Neutrophil (primary cell): ENCODE data around the gene SPARCL1.

Experiments
- H3K27ac ChIP-seq: fragments of 200-600 bp; sonication (generic); 2 replicates; pipeline ENCODE4 v1.5.1; 2016; ENCODE audit warnings: mild to moderate bottlenecking, moderate library complexity
- H3K27me3 ChIP-seq: fragments of 200-600 bp; sonication (generic); 2 replicates; pipeline ENCODE4 v1.6.0; 2016; ENCODE audit warnings: mild to moderate bottlenecking
- H3K36me3 ChIP-seq: fragments of 200-600 bp; sonication (generic); 2 replicates; pipeline ENCODE4 v1.5.1; 2017
- H3K4me1 ChIP-seq, 2 experiments: fragments of 200-600 bp in 1 of 2; sonication (generic) in 1 of 2; 1 replicate in 1 of 2; 2 replicates in 1 of 2; pipeline versions ENCODE4 v1.5.1 to v1.6.1; 2013 to 2016; ENCODE audit warnings: low read depth in 1 of 2, low read length in 1 of 2, mild to moderate bottlenecking in 1 of 2, moderate library complexity in 1 of 2; ENCODE audit not compliant: control insufficient read depth in 1 of 2, insufficient read depth in 1 of 2
- H3K4me3 ChIP-seq, 2 experiments: fragments of 200-600 bp in 1 of 2; sonication (generic) in 1 of 2; 1 replicate in 1 of 2; 2 replicates in 1 of 2; pipeline ENCODE4 v1.5.1; 2013 to 2016; ENCODE audit warnings: low read depth in 1 of 2, low read length in 1 of 2, mild to moderate bottlenecking in 1 of 2, moderate library complexity in 1 of 2
- H3K9me3 ChIP-seq: fragments of 200-600 bp; sonication (generic); 2 replicates; pipeline ENCODE4 v1.5.1; 2016
- TF ChIP-seq, protein P1 (sequence below): fragments of 200-600 bp; sonication (generic); IDR thresholded peaks from 2 replicates; pipeline ENCODE4 v1.5.1; 2016; ENCODE audit warnings: antibody characterized with exemption

Gene SPARCL1

GRCh38 chr4:87545052-87545451 lies 15.9 kb upstream of the SPARCL1 start:
- Histone ChIP-seq H3K27me3 (no peaks in the 10 kb centered on the region), H3K4me1 (no peaks in the 10 kb centered on the region), H3K36me3 (no peaks in the 10 kb centered on the region), H3K4me3 (no peak overlapping the region), H3K9me3 (no peaks in the 10 kb centered on the region), H3K27ac (no peak overlapping the region)
- TF ChIP-seq, protein P1, sequence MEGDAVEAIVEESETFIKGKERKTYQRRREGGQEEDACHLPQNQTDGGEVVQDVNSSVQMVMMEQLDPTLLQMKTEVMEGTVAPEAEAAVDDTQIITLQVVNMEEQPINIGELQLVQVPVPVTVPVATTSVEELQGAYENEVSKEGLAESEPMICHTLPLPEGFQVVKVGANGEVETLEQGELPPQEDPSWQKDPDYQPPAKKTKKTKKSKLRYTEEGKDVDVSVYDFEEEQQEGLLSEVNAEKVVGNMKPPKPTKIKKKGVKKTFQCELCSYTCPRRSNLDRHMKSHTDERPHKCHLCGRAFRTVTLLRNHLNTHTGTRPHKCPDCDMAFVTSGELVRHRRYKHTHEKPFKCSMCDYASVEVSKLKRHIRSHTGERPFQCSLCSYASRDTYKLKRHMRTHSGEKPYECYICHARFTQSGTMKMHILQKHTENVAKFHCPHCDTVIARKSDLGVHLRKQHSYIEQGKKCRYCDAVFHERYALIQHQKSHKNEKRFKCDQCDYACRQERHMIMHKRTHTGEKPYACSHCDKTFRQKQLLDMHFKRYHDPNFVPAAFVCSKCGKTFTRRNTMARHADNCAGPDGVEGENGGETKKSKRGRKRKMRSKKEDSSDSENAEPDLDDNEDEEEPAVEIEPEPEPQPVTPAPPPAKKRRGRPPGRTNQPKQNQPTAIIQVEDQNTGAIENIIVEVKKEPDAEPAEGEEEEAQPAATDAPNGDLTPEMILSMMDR = no peak

GRCh38 chr4:87543835-87544461 lies 14.8 kb upstream of the SPARCL1 start:
- Histone ChIP-seq H3K9me3 (no peaks in the 10 kb centered on the region), H3K4me1 (no peaks in the 10 kb centered on the region), H3K4me3 (no peak overlapping the region), H3K27me3 (no peaks in the 10 kb centered on the region), H3K36me3 (no peaks in the 10 kb centered on the region), H3K27ac (no peak overlapping the region)
- TF ChIP-seq, protein P1 = no peak

DNA sequence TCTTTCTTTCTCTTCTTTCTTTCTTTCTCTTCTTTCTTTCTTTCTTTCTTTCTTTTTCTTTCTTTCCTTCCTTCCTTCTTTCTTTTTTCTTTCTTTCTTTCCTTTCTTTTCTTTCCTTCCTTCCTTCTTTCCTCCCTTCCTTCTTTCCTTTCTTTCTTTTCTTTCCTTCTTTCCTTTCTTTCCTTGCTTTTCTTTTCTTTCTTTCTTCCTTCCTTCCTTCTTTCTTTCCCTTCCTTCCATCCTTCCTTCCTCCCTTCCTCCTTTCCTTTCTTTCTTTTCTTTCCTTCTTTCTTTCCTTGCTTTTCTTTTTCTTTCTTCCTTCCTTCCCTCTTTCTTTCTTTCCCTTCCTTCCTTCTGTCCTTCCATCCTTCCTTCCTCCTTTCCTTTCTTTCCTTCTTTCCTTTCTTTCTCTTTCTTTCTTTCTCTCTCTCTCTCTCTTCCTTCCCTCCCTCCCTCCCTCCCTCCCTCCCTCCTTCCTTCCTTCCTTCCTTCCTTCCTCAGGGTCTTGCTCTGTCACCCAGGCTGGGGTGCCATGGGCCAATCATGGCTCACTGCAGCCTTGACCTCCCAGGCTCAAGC lies 13.6 kb upstream of the SPARCL1 start:
- H3K4me3 ChIP-seq = no peak overlapping the region
- H3K27ac ChIP-seq = no peak overlapping the region
- no peaks in the 10 kb centered on the region for H3K27me3 ChIP-seq
- no peaks in the 10 kb centered on the region for H3K36me3 ChIP-seq
- H3K4me1 ChIP-seq = no peaks in the 10 kb centered on the region
- H3K9me3 ChIP-seq = no peaks in the 10 kb centered on the region
- TF ChIP-seq, protein P1 = no peak

DNA sequence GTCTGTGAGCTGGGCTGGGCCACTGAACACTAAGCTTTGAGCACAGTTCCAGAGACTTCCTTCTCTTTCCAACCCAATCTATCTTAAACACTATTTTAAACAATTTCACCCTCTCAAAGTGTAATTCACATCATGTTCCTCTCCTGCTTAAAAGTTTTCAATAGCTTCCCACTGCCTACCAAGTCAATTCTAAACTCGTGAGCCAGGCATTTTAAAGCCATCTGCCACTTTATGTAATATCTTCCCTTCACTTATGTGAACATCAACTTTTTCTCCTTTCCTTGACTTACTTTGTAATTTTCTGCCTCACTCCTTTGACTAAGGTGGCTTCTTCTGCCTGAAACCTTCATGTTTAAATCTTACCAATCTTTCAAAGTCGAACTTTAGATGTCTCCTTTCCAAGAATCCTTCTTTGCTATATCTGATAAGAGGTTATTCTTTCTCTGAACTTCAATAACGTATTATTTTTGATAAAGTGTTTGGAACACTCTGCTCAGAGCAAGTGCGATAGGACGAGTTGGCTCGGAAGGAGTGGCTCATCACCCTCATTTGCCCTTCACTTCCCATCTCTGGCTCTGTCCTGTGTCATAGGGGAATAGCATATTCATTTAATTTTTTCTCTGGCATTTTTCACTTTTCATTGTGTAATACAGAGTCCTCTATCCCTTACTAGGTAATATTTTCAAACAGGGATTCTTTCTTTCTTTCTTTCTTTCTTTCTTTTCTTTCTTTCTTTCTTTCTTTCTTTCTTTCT lies 13.0 kb upstream of the SPARCL1 start:
- TF ChIP-seq, protein P1 = no peak
- Histone ChIP-seq H3K4me3 (no peak overlapping the region), H3K27me3 (no peaks in the 10 kb centered on the region), H3K4me1 (no peaks in the 10 kb centered on the region), H3K27ac (no peak overlapping the region), H3K9me3 (no peaks in the 10 kb centered on the region), H3K36me3 (no peaks in the 10 kb centered on the region)

- Histone ChIP-seq H3K4me1 (no peaks in the 10 kb centered on the region), H3K36me3 (no peaks in the 10 kb centered on the region), H3K9me3 (no peaks in the 10 kb centered on the region), H3K27me3 (no peaks in the 10 kb centered on the region), H3K27ac (no peak overlapping the region), H3K4me3 (no peak overlapping the region)
- TF ChIP-seq, protein P1 = no peak
Observed at GRCh38 chr4:87541521-87541920, 12.3 kb upstream of the SPARCL1 start.
